ENCODE data around the gene GAS2. TPM values are rescaled to one million over a fixed set of nuclear protein-coding genes. Genes with fewer than 3 reads are reported as not detected.

GAS2 gene
- total RNA-seq, 1 donor from 2014 or later, result 0.70 TPM

DNA sequence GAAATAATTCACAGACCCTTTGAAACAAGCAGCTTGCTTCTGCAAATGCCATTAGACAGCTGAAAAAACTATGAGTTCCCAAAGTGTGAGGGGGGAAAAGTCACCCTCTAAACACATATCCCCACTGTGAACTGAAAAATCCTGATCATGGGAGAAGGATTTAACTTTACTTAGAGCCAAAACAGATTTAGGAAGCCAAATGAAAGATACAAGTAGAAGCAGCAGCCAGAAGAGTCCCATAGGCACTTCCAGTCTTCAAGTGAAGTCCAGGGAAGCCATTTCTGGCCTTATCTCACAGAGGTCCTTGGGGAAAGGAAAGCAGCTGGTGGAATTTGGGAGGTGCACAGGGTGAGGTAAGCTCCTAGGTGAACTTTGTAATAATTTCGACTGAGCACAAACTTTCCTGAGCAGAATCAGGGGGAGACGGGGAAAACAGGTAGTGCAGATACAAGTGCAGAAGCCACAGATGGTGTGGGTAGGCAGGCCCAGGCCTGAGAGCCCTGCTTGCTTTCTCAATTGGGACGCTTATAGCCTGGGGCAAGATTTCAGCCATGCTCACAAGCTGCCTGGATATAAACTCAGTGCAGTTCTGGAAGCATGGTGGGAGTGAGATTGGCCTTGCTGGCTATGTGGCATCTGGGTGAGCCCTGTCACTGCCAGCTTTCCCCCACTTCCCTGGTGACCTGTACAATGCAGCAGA is 44.8 kb downstream of the GAS2 start:
- DNase-seq (ENCODE audit: extremely low spot score, unreplicated experiment), result no peak
- Mint-ChIP-seq H3K36me3 (ENCODE audit: unreplicated experiment) (no peaks in the 10 kb centered on the region), H3K27me3 (ENCODE audit: unreplicated experiment) (peaks cover 2% of the 10 kb centered on the region), H3K27ac (ENCODE audit: unreplicated experiment) (no peak overlapping the region), H3K4me1 (ENCODE audit: unreplicated experiment) (peaks cover 13% of the 10 kb centered on the region), H3K4me3 (ENCODE audit: unreplicated experiment) (no peak overlapping the region), H3K9me3 (ENCODE audit: unreplicated experiment) (peaks cover 5% of the 10 kb centered on the region)
- TF ChIP-seq, protein P1, sequence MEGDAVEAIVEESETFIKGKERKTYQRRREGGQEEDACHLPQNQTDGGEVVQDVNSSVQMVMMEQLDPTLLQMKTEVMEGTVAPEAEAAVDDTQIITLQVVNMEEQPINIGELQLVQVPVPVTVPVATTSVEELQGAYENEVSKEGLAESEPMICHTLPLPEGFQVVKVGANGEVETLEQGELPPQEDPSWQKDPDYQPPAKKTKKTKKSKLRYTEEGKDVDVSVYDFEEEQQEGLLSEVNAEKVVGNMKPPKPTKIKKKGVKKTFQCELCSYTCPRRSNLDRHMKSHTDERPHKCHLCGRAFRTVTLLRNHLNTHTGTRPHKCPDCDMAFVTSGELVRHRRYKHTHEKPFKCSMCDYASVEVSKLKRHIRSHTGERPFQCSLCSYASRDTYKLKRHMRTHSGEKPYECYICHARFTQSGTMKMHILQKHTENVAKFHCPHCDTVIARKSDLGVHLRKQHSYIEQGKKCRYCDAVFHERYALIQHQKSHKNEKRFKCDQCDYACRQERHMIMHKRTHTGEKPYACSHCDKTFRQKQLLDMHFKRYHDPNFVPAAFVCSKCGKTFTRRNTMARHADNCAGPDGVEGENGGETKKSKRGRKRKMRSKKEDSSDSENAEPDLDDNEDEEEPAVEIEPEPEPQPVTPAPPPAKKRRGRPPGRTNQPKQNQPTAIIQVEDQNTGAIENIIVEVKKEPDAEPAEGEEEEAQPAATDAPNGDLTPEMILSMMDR (IDR thresholded peaks at IDR 0.05), result no peak

DNA sequence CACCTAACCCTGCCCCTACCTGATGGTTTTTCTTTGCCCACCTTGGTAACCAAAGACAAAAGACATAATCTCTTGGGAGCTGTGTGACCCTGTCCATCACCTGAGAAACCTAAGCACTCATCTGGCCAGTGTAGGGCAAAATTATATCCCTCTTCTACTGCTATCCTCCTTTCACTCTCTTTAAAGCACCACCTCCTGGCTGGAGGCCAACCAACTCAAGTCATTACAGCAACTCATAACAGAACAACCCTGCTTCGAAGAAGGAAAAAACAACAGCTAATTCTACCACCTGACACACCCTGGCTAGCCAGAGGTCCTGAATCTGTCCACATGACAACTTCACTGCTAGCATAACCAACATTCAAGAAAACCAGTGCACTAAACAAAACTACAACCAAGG is 45.5 kb downstream of the GAS2 start:
- peaks cover 2% of the 10 kb centered on the region for H3K27me3 Mint-ChIP-seq (ENCODE audit: unreplicated experiment)
- no peaks in the 10 kb centered on the region for H3K36me3 Mint-ChIP-seq (ENCODE audit: unreplicated experiment)
- TF ChIP-seq, protein P1 (IDR thresholded peaks at IDR 0.05), result no peak
- no peak for DNase-seq (ENCODE audit: extremely low spot score, unreplicated experiment)
- H3K9me3 Mint-ChIP-seq (ENCODE audit: unreplicated experiment), result peaks cover 5% of the 10 kb centered on the region
- peaks cover 13% of the 10 kb centered on the region for H3K4me1 Mint-ChIP-seq (ENCODE audit: unreplicated experiment)
- H3K4me3 Mint-ChIP-seq (ENCODE audit: unreplicated experiment), result no peak overlapping the region
- H3K27ac Mint-ChIP-seq (ENCODE audit: unreplicated experiment), result no peak overlapping the region

GRCh38 chr11:22713336-22713735 is 46.9 kb downstream of the GAS2 start:
- H3K4me1 Mint-ChIP-seq (ENCODE audit: unreplicated experiment), result peaks cover 1% of the 10 kb centered on the region
- H3K9me3 Mint-ChIP-seq (ENCODE audit: unreplicated experiment), result peaks cover 9% of the 10 kb centered on the region
- no peak for DNase-seq (ENCODE audit: extremely low spot score, unreplicated experiment)
- TF ChIP-seq, protein P1 (IDR thresholded peaks at IDR 0.05), result no peak
- no peak overlapping the region for H3K4me3 Mint-ChIP-seq (ENCODE audit: unreplicated experiment)
- no peaks in the 10 kb centered on the region for H3K36me3 Mint-ChIP-seq (ENCODE audit: unreplicated experiment)
- H3K27ac Mint-ChIP-seq (ENCODE audit: unreplicated experiment), result no peak overlapping the region
- peaks cover 7% of the 10 kb centered on the region for H3K27me3 Mint-ChIP-seq (ENCODE audit: unreplicated experiment)

GRCh38 chr11:22715971-22716370 is 49.6 kb downstream of the GAS2 start:
- TF ChIP-seq, protein P1 (IDR thresholded peaks at IDR 0.05), result no peak
- H3K27ac Mint-ChIP-seq (ENCODE audit: unreplicated experiment), result no peak overlapping the region
- peaks cover 1% of the 10 kb centered on the region for H3K4me1 Mint-ChIP-seq (ENCODE audit: unreplicated experiment)
- DNase-seq (ENCODE audit: extremely low spot score, unreplicated experiment), result no peak
- no peak overlapping the region for H3K4me3 Mint-ChIP-seq (ENCODE audit: unreplicated experiment)
- peaks cover 9% of the 10 kb centered on the region for H3K9me3 Mint-ChIP-seq (ENCODE audit: unreplicated experiment)
- H3K27me3 Mint-ChIP-seq (ENCODE audit: unreplicated experiment), result peaks cover 14% of the 10 kb centered on the region
- H3K36me3 Mint-ChIP-seq (ENCODE audit: unreplicated experiment), result no peaks in the 10 kb centered on the region

GRCh38 chr11:22720457-22720856 is 54.0 kb downstream of the GAS2 start:
- Mint-ChIP-seq H3K36me3 (ENCODE audit: unreplicated experiment) (no peaks in the 10 kb centered on the region), H3K27ac (ENCODE audit: unreplicated experiment) (no peak overlapping the region), H3K9me3 (ENCODE audit: unreplicated experiment) (peaks cover 5% of the 10 kb centered on the region), H3K27me3 (ENCODE audit: unreplicated experiment) (peaks cover 18% of the 10 kb centered on the region), H3K4me1 (ENCODE audit: unreplicated experiment) (no peaks in the 10 kb centered on the region), H3K4me3 (ENCODE audit: unreplicated experiment) (no peak overlapping the region)
- DNase-seq (ENCODE audit: extremely low spot score, unreplicated experiment), result no peak
- TF ChIP-seq, protein P1 (IDR thresholded peaks at IDR 0.05), result no peak
